Measurements from ENCODE around the gene ZMYM2. TPM values are rescaled to one million over a fixed set of nuclear protein-coding genes. Genes with fewer than 3 reads are reported as not detected.

ZMYM2 gene
- total and polyA plus RNA-seq, 10 of the 15 experiments (the other 5 are each of a cell fraction or from before 2014, with no cell fraction given), result 9.5 to 60.4 (median 34.6) TPM

DNA sequence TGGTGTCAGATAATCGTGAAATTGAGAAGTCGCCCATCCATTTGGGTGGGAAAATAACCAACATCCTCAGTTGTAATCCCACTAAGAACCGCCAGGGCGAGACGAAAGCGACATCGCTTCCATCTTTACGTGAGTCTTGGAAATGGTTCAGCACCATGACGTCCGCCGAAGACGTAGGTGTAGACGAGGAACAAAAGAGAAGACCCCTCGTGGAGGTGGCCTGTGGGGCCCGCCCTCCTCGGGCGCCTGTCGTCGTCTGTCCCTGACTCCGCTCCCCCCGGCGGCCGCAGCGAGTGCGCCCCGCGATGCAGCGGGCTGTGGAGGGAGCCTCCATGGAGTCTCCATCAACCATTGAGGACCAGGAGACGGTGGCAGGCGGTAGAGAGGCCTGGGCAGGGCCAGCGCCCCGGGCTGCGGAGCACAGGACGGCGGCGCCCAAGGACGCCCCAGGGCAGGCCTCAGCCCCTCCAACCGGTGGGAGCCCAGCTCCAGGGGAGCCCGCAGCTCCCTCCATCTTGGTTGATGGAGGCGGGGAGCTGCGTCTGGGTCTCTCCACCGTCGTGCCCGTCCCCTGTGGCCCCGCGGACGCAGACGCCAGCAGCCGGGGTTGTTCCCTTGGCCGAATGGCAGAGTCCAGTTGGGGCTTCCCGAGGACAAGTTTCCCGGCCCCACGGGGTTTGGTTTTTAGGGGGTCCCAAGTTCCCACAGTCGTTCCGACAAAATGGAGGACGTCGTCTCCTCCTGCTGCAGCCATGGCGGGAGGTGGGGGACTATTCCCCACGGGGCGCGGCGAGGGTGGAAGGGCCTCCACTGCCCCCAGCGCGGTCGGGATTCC lies 990 bp upstream of the ZMYM2 start (continued):
- TF ChIP-seq, protein P1, sequence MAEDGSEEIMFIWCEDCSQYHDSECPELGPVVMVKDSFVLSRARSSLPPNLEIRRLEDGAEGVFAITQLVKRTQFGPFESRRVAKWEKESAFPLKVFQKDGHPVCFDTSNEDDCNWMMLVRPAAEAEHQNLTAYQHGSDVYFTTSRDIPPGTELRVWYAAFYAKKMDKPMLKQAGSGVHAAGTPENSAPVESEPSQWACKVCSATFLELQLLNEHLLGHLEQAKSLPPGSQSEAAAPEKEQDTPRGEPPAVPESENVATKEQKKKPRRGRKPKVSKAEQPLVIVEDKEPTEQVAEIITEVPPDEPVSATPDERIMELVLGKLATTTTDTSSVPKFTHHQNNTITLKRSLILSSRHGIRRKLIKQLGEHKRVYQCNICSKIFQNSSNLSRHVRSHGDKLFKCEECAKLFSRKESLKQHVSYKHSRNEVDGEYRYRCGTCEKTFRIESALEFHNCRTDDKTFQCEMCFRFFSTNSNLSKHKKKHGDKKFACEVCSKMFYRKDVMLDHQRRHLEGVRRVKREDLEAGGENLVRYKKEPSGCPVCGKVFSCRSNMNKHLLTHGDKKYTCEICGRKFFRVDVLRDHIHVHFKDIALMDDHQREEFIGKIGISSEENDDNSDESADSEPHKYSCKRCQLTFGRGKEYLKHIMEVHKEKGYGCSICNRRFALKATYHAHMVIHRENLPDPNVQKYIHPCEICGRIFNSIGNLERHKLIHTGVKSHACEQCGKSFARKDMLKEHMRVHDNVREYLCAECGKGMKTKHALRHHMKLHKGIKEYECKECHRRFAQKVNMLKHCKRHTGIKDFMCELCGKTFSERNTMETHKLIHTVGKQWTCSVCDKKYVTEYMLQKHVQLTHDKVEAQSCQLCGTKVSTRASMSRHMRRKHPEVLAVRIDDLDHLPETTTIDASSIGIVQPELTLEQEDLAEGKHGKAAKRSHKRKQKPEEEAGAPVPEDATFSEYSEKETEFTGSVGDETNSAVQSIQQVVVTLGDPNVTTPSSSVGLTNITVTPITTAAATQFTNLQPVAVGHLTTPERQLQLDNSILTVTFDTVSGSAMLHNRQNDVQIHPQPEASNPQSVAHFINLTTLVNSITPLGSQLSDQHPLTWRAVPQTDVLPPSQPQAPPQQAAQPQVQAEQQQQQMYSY (CRISPR knock-in tag; IDR thresholded peaks at IDR 0.05), result no peak
- TF ChIP-seq, protein P2, sequence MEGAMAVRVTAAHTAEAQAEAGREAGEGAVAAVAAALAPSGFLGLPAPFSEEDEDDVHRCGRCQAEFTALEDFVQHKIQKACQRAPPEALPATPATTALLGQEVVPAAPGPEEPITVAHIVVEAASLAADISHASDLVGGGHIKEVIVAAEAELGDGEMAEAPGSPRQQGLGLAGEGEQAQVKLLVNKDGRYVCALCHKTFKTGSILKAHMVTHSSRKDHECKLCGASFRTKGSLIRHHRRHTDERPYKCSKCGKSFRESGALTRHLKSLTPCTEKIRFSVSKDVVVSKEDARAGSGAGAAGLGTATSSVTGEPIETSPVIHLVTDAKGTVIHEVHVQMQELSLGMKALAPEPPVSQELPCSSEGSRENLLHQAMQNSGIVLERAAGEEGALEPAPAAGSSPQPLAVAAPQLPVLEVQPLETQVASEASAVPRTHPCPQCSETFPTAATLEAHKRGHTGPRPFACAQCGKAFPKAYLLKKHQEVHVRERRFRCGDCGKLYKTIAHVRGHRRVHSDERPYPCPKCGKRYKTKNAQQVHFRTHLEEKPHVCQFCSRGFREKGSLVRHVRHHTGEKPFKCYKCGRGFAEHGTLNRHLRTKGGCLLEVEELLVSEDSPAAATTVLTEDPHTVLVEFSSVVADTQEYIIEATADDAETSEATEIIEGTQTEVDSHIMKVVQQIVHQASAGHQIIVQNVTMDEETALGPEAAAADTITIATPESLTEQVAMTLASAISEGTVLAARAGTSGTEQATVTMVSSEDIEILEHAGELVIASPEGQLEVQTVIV (IDR thresholded peaks at IDR 0.05; ENCODE audit: borderline replicate concordance, partially characterized antibody), result no peak
- TF ChIP-seq YBX1 (IDR thresholded peaks at IDR 0.05) (no peak), RBBP5 (conservative IDR thresholded peaks at IDR 0.05) (no peak), TAF1 (IDR thresholded peaks at IDR 0.05; ENCODE audit: borderline replicate concordance, low read depth, low read length) (no peak; the same call in 1 of the 2 replicates), FOXK2 (IDR thresholded peaks at IDR 0.05) (no peak)
- TF ChIP-seq, protein P3, sequence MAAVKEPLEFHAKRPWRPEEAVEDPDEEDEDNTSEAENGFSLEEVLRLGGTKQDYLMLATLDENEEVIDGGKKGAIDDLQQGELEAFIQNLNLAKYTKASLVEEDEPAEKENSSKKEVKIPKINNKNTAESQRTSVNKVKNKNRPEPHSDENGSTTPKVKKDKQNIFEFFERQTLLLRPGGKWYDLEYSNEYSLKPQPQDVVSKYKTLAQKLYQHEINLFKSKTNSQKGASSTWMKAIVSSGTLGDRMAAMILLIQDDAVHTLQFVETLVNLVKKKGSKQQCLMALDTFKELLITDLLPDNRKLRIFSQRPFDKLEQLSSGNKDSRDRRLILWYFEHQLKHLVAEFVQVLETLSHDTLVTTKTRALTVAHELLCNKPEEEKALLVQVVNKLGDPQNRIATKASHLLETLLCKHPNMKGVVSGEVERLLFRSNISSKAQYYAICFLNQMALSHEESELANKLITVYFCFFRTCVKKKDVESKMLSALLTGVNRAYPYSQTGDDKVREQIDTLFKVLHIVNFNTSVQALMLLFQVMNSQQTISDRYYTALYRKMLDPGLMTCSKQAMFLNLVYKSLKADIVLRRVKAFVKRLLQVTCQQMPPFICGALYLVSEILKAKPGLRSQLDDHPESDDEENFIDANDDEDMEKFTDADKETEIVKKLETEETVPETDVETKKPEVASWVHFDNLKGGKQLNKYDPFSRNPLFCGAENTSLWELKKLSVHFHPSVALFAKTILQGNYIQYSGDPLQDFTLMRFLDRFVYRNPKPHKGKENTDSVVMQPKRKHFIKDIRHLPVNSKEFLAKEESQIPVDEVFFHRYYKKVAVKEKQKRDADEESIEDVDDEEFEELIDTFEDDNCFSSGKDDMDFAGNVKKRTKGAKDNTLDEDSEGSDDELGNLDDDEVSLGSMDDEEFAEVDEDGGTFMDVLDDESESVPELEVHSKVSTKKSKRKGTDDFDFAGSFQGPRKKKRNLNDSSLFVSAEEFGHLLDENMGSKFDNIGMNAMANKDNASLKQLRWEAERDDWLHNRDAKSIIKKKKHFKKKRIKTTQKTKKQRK (IDR thresholded peaks at IDR 0.05; ENCODE audit: low read depth, low read length), result no peak
- TF ChIP-seq, protein P4, sequence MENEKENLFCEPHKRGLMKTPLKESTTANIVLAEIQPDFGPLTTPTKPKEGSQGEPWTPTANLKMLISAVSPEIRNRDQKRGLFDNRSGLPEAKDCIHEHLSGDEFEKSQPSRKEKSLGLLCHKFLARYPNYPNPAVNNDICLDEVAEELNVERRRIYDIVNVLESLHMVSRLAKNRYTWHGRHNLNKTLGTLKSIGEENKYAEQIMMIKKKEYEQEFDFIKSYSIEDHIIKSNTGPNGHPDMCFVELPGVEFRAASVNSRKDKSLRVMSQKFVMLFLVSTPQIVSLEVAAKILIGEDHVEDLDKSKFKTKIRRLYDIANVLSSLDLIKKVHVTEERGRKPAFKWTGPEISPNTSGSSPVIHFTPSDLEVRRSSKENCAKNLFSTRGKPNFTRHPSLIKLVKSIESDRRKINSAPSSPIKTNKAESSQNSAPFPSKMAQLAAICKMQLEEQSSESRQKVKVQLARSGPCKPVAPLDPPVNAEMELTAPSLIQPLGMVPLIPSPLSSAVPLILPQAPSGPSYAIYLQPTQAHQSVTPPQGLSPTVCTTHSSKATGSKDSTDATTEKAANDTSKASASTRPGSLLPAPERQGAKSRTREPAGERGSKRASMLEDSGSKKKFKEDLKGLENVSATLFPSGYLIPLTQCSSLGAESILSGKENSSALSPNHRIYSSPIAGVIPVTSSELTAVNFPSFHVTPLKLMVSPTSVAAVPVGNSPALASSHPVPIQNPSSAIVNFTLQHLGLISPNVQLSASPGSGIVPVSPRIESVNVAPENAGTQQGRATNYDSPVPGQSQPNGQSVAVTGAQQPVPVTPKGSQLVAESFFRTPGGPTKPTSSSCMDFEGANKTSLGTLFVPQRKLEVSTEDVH (IDR thresholded peaks at IDR 0.05; ENCODE audit: low read depth, partially characterized antibody), result no peak
